GM18499 (cell line): ENCODE results near the gene B3GALNT2.

ENCODE experiments used
- ATAC-seq: cut with Tn5 transposase; IDR thresholded peaks from one replicate; pipeline ENCODE4 v1.9.1; 2021; ENCODE audit warnings: moderate number of reproducible peaks; ENCODE audit not compliant: insufficient read depth, unreplicated experiment

B3GALNT2 gene

GRCh38 chr1:235415008-235415904, 89.0 kb downstream of the B3GALNT2 start:
- no peak for ATAC-seq

- no peak for ATAC-seq
These were observed 92.5 kb downstream of the B3GALNT2 start for GRCh38 chr1:235411489-235412486.

- no peak for ATAC-seq
These were observed 93.8 kb downstream of the B3GALNT2 start for GRCh38 chr1:235410467-235410866.

- no peak for ATAC-seq
These were observed 95.0 kb downstream of the B3GALNT2 start for GRCh38 chr1:235409042-235409820.

GRCh38 chr1:235408503-235408960, 95.7 kb downstream of the B3GALNT2 start:
- ATAC-seq: no peak

GRCh38 chr1:235407419-235407818, 96.8 kb downstream of the B3GALNT2 start:
- no peak for ATAC-seq

GRCh38 chr1:235404190-235404589, 100.1 kb downstream of the B3GALNT2 start:
- ATAC-seq: no peak

- no peak for ATAC-seq
These were observed 100.7 kb downstream of the B3GALNT2 start for GRCh38 chr1:235403593-235403992.

GRCh38 chr1:235402457-235403200, 101.6 kb downstream of the B3GALNT2 start:
- no peak for ATAC-seq

GRCh38 chr1:235401251-235401650, 103.0 kb downstream of the B3GALNT2 start:
- no peak for ATAC-seq
